ENCODE data around the gene MED16. TPM values are rescaled to one million over a fixed set of nuclear protein-coding genes. Genes with fewer than 3 reads are reported as not detected.
A peak's percentile ranks its signal among the peaks of the same experiment; 100 is the strongest.
"Not testable (repeated sequence)": the region's sequence is repeated elsewhere in the genome, so short reads cannot be mapped to it uniquely, and the experiment has no call there.

The MED16 gene
- total RNA-seq, 1 donor from 2014 or later, result 15.9 TPM

DNA sequence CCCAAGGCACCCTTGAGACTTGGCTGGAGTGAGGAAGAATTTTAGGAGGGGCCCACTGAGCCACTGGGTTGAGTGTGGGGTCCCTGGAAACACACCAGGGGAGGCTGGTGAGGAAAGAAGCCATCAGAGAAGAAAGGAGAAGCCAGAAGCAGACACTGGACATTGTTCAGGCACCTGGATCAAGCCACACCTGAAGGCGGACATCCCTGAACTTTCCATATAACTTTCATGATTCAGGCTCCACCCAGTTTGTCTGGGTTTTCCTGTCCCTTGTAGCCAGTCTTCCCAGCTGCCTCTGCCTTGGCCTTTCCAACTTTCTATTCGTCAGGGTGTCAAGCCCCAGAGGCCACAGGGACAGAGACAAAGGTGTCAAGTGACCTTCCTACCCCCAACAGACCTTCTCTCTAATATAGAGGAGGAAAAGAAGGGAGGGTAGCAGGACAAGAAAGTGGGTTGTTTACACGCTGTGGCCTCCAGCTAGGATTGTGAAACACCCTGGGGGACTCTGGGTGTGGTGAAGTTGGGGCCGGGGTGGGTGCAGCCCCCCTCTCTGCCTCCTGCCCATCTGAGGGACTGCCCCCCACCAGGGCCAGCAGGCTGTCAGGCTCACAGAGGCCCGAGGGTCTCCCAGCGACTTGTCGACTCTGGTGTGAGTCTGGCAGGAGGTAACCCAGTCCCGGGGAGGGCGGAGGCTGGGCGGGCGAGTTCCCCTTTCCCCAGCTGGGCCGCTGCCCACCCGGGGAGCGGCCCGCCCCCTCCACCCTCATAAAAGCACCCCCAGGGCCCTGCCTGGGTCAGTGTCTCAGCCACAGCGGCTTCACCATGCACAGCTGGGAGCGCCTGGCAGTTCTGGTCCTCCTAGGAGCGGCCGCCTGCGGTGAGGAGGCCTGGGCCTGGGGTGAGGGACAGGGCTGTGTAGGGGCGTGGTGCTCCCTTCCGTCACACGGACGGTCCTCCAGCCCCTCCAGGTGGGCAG, 33.8 kb downstream of the MED16 start, which contains the start of gene CFD:
TSS of gene CFD (plus strand) at position 797 of the 976 bp plus-strand sequence. CDS start at position 823, 26 bp downstream.
- FAIRE-seq (no peak), DNase-seq (ENCODE audit: low spot score in 2 of 2) (no peak)

- FAIRE-seq (no peak), DNase-seq (ENCODE audit: low spot score in 2 of 2) (no peak)
Measured at GRCh38 chr19:858284-858683, 34.7 kb downstream of the MED16 start.

DNA sequence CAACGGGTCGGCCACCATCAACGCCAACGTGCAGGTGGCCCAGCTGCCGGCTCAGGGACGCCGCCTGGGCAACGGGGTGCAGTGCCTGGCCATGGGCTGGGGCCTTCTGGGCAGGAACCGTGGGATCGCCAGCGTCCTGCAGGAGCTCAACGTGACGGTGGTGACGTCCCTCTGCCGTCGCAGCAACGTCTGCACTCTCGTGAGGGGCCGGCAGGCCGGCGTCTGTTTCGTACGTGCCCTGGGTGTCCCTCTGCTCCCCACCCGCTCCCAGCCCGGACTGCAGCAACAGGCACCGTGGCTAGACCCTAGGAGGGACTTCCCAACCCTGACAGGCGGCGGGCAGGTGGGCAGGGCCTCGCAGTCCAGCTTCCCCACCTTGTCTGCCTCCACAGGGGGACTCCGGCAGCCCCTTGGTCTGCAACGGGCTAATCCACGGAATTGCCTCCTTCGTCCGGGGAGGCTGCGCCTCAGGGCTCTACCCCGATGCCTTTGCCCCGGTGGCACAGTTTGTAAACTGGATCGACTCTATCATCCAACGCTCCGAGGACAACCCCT, 37.3 kb downstream of the MED16 start:
- FAIRE-seq (no peak), DNase-seq (ENCODE audit: low spot score in 2 of 2) (no peak)

DNA sequence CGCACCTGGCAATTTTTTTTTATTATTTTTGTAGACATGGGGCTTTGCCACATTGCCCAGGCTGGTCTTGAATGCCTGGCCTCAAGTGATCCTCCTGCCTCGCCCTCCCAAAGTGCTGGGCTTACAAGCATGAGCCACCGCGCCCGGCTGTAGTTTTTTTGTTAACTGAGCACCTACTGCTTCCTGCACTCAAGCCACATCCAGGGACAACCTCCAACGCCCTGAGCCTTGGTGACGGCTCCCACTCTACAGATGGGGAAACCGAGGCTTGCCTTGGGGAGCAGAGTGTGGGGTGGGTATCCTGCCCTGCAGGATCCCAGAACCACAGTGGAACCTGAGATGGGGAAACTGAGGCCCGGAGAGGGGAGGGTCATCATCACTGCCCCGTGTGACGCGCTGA, 37.8 kb downstream of the MED16 start:
- FAIRE-seq (no peak), DNase-seq (ENCODE audit: low spot score in 2 of 2) (no peak)

- FAIRE-seq (peak; percentile 72), DNase-seq (ENCODE audit: low spot score in 2 of 2) (no peak)
Measured at GRCh38 chr19:854549-854948, 38.4 kb downstream of the MED16 start.

DNA sequence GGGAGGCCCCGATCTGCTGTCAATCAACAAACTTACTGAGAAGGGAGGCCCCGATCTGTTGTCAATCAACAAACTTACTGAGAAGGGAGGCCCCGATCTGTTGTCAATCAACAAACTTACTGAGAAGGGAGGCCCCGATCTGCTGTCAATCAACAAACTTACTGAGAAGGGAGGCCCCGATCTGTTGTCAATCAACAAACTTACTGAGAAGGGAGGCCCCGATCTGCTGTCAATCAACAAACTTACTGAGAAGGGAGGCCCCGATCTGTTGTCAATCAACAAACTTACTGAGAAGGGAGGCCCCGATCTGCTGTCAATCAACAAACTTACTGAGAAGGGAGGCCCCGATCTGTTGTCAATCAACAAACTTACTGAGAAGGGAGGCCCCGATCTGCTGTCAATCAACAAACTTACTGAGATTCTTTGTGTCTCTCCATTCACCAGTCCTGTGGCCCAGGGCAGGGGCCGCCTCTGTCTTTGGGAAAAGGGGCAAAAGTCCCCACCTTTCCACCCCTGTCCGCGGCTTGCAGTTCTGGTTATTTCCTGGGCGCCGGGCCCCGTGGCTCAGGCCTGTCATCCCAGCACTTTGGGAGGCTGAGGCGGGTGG, 39.3 kb downstream of the MED16 start:
- not testable (repeated sequence) for FAIRE-seq; DNase-seq (ENCODE audit: low spot score in 2 of 2)

- FAIRE-seq (no peak), DNase-seq (ENCODE audit: low spot score in 2 of 2) (no peak)
Measured at GRCh38 chr19:853014-853585, 39.9 kb downstream of the MED16 start.

DNA sequence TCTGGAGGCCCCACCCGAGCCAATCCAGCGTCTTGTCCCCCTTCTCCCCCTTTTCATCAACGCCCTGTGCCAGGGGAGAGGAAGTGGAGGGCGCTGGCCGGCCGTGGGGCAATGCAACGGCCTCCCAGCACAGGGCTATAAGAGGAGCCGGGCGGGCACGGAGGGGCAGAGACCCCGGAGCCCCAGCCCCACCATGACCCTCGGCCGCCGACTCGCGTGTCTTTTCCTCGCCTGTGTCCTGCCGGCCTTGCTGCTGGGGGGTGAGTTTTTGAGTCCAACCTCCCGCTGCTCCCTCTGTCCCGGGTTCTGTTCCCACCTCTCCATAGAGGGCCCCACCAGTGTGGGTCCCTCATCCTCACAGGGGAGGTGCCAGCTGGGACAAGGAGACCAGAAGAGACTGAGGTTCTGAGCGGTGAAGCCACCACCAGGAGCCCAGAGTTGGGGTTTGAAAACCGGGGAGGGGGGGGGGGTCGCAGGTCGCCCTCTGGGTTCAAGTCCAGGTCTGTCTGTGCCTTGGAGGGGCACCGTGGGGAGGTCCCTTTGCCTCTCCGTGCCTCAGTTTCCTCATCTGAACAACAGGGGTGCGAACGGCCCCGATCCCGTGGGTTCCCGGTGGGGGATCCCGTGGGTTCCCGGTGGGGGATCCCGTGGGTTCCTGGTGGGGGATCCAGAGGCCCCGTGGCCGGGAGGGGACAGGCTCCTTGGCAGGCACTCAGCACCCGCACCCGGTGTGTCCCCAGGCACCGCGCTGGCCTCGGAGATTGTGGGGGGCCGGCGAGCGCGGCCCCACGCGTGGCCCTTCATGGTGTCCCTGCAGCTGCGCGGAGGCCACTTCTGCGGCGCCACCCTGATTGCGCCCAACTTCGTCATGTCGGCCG, 40.6 kb downstream of the MED16 start, which contains the start of gene ELANE:
TSS of gene ELANE (plus strand) at position 168 of the 878 bp plus-strand sequence. CDS start at position 194, 26 bp downstream.
- FAIRE-seq (no peak), DNase-seq (ENCODE audit: low spot score in 2 of 2) (no peak)

- no peak for FAIRE-seq
- no peak for DNase-seq (ENCODE audit: low spot score in 2 of 2)
Measured at GRCh38 chr19:850979-851335, 42.0 kb downstream of the MED16 start.

DNA sequence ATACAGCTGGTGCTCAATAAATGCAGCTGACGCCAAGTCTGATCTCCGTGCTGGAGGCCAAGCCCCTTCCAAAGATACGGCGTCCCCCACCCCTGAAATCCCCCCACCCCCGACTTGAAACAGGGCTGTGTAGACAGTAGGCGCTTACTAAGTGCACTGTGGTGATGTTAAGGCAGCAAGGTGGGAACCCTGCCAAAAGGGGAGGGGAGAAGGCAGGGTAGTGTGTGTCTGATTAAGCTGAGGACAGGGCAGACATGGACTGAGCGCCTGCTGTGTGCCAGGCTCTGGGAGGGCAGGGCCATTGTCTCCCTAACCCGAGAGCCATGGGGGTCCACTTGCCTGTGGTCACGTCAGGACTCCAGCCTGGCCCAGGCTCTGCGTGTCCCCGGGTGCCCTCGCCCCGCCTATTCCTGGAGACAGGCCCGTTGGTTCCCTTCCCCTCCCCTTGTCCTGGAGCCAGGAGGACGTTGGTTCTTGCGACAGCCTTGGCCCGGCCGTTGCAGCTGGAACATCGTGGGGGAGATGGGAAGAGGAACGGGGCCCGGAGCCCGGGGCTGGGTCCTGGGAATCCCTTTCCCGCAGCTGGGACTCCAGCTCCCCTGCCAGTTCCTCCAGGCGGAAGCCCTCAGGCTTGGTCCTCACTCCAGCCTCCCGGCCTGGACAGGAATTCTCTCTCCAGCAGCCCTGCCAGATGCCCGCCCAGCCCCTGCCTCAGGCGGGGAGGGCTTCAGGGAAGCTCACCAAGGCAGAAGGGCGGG, 42.6 kb downstream of the MED16 start:
- FAIRE-seq, result no peak
- peak; percentile 70 to 80 for DNase-seq (ENCODE audit: low spot score in 2 of 2)

GRCh38 chr19:849195-849594, 43.8 kb downstream of the MED16 start:
- FAIRE-seq; DNase-seq (ENCODE audit: low spot score in 2 of 2): not testable (repeated sequence)

DNA sequence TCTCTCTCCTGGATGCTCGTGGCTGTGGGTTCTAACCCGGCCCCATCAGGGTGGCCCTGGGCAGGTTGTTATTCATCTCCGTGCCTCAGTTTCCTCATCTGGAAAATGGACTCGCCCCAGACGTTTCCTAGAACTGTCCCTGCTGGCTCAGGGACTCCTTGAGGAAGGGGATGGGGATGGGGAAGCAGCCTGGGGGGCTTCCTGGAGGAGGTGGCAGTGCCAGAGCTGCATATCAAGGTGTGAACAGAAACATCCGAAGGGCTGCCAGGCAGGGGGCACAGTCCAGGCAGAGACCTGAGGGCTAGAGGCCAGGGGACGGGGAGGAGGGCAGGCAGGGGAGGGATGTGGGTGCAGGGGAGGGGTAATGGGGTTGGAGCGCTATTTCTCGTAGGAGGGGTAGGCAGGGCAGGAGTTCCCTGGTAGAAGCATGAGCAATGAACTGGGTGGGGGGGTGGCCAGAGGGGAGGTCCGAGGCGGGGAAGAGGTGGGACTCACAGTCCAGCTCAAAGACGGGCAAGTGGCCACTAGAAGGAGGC, 44.5 kb downstream of the MED16 start:
- no peak for DNase-seq (ENCODE audit: low spot score in 2 of 2)
- FAIRE-seq, result no peak

- DNase-seq (ENCODE audit: low spot score in 2 of 2) (no peak), FAIRE-seq (no peak)
Measured at GRCh38 chr19:845707-846521, 47.1 kb downstream of the MED16 start.

GRCh38 chr19:844546-844971, 48.4 kb downstream of the MED16 start:
- no peak for FAIRE-seq

DNA sequence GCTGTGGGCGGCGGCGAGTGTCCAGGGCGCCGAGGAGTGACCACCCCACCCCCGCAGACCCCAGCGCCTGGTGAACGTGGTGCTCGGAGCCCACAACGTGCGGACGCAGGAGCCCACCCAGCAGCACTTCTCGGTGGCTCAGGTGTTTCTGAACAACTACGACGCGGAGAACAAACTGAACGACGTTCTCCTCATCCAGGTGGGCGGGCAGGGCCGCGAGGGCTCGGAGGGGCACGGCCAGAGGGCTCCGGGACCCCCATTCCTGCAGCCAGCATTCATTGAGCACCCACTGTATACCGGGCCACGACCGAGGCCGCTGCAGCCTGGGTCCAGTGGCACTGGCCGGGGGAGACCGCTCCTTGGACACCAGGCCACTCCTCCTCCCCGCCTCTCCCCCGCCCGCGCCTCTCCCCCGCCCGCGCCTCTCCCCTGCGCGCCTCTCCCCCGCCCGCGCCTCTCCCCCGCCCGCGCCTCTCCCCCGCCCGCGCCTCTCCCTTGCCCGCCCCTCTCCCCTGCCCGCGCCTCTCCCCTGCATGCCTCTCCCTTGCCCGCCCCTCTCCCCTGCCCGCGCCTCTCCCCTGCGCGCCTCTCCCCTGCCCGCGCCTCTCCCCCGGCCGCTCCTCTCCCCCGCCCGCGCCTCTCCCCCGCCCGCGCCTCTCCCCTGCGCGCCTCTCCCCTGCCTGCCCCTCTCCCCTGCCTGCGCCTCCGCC, 49.0 kb downstream of the MED16 start:
- no peak for DNase-seq (ENCODE audit: low spot score in 2 of 2)
- no peak for FAIRE-seq

More at GRCh38 chr19:844546-844971, 48.4 kb downstream of the MED16 start:
- no peak for DNase-seq (ENCODE audit: low spot score in 2 of 2)

- FAIRE-seq, result no peak
Measured at GRCh38 chr19:843180-843835, 49.7 kb downstream of the MED16 start.

GRCh38 chr19:842802-843179, 50.2 kb downstream of the MED16 start:
- DNase-seq (ENCODE audit: low spot score in 2 of 2); FAIRE-seq: not testable (repeated sequence)

More at GRCh38 chr19:843180-843835, 49.7 kb downstream of the MED16 start:
- DNase-seq (ENCODE audit: low spot score in 2 of 2), result no peak

All from frontal cortex (tissue), 4 donors.